Caco-2 (cell line): ENCODE measurements around the gene TNFRSF6B. TPM values are rescaled to one million over a fixed set of nuclear protein-coding genes. Genes with fewer than 3 reads are reported as not detected.

Experiments used
- BruUV-seq: library from RNA; stranded (reverse); fragments of 400-500 nt; replicated peaks from 2 replicates; lab custom pipeline; 2021; lab: Mats Ljungman, UMichigan
- CTCF ChIA-PET: fragments of 300-600 bp; sonication (Branson Sonifier 250); formaldehyde crosslinking; loops from one replicate; lab custom pipeline; 2022; ENCODE audit warnings: antibody characterized with exemption; lab: Charles Lee
- POLR2A ChIA-PET: fragments of 300-600 bp; sonication (Branson Sonifier 250); formaldehyde crosslinking; loops from one replicate; lab custom pipeline; 2022; ENCODE audit warnings: antibody characterized with exemption; lab: Charles Lee
- DNase-seq, 2 experiments: peaks; one replicate each; pipeline versions ENCODE4 v3.0.0 to v3.0.0-alpha.2; 2020 to 2022
- H3K27me3 ChIP-seq: replicated peaks from 2 replicates; pipeline ENCODE4 v1.6.0; 2011; ENCODE audit warnings: low read length; ENCODE audit not compliant: control insufficient read depth, insufficient read depth
- H3K36me3 ChIP-seq: 2 replicates; pipeline ENCODE4 v1.5.1; 2011; ENCODE audit warnings: low read length; ENCODE audit not compliant: control insufficient read depth, insufficient read depth
- H3K4me1 ChIP-seq: fragments of 250-450 bp; sonication (Bioruptor Pico); 2 replicates; pipeline ENCODE4 v1.5.1; 2020; ENCODE audit warnings: mild to moderate bottlenecking
- H3K4me3 ChIP-seq: 2 replicates; pipeline ENCODE4 v1.5.1; 2011; ENCODE audit warnings: low read depth, mild to moderate bottlenecking, control low read depth, low read length
- H3K9me3 ChIP-seq: fragments of 250-450 bp; sonication (Bioruptor Pico); 2 replicates; pipeline ENCODE4 v1.5.1; 2020; ENCODE audit warnings: mild to moderate bottlenecking, moderate library complexity
- H3K27ac Mint-ChIP-seq: one replicate; pipeline ENCODE4 v1.8.0; 2022; ENCODE audit warnings: mixed read lengths; ENCODE audit not compliant: unreplicated experiment
- H3K27me3 Mint-ChIP-seq: one replicate; pipeline ENCODE4 v1.8.0; 2022; ENCODE audit warnings: mixed read lengths; ENCODE audit not compliant: insufficient read depth, unreplicated experiment
- H3K36me3 Mint-ChIP-seq: one replicate; pipeline ENCODE4 v1.8.0; 2022; ENCODE audit warnings: mild to moderate bottlenecking, mixed read lengths; ENCODE audit not compliant: insufficient read depth, unreplicated experiment
- H3K4me1 Mint-ChIP-seq: one replicate; pipeline ENCODE4 v1.8.0; 2022; ENCODE audit warnings: low read depth, mixed read lengths; ENCODE audit not compliant: unreplicated experiment
- H3K4me3 Mint-ChIP-seq: one replicate; pipeline ENCODE4 v1.8.0; 2022; ENCODE audit warnings: mild to moderate bottlenecking, moderate library complexity, mixed read lengths; ENCODE audit not compliant: unreplicated experiment
- H3K9me3 Mint-ChIP-seq: one replicate; pipeline ENCODE4 v1.8.0; 2022; ENCODE audit warnings: mixed read lengths; ENCODE audit not compliant: unreplicated experiment
- CTCF ChIP-seq, 2 experiments: fragments of 200-600 bp in 1 of 2; IDR thresholded peaks; 1 replicate in 1 of 2; 2 replicates in 1 of 2; pipeline versions ENCODE4 v1.5.1 to v1.8.0; 2011 to 2022; ENCODE audit warnings: antibody characterized with exemption in 1 of 2, control low read depth in 1 of 2, inconsistent platforms in 1 of 2, low read depth in 1 of 2, low read length in 1 of 2, mild to moderate bottlenecking in 1 of 2, moderate library complexity in 1 of 2; ENCODE audit not compliant: insufficient read depth in 1 of 2, severe bottlenecking in 1 of 2, unreplicated experiment in 1 of 2
- intact Hi-C: fragments of 100-400 bp; cut with micrococcal nuclease; formaldehyde crosslinking; loops from one replicate; pipeline ENCODE4 v1.10.0; 2022; ENCODE audit not compliant: unreplicated experiment
- total RNA-seq: library from RNA; stranded (reverse); gene quantifications from 2 replicates; pipeline ENCODE4 v1.2.3, GENCODE V29; 2022

The TNFRSF6B gene
- total RNA-seq, 1 experiment from 2014 or later, result not detected

GRCh38 chr20:63746751-63747315 lies 50.4 kb downstream of the TNFRSF6B start:
- Histone ChIP-seq H3K36me3 (peaks cover 4% of the 10 kb centered on the region), H3K9me3 (no peaks in the 10 kb centered on the region), H3K4me1 (peaks cover 6% of the 10 kb centered on the region), H3K4me3 (no peak overlapping the region), H3K27me3 (no peaks in the 10 kb centered on the region)
- Mint-ChIP-seq H3K27ac (no peak overlapping the region), H3K4me3 (no peak overlapping the region), H3K4me1 (no peaks in the 10 kb centered on the region), H3K27me3 (no peaks in the 10 kb centered on the region), H3K9me3 (no peaks in the 10 kb centered on the region), H3K36me3 (peaks cover 43% of the 10 kb centered on the region)
- intact Hi-C loops, result no loop called here
- CTCF ChIA-PET, result interaction anchor here (1.2 kb wide), 1 partner anchor 25 kb away, joined by 3 read pairs; no protein-coding TSS in a partner anchor
- peak in 1 of 2 experiments; percentile 10 for TF ChIP-seq CTCF (IDR thresholded peaks at IDR 0.05; ENCODE audit: insufficient read depth in 1 of 2, low read depth in 1 of 2, low read length in 1 of 2, severe bottlenecking in 1 of 2, unreplicated experiment in 1 of 2)
- BruUV-seq, result no TSS peak
- POLR2A ChIA-PET, result interaction anchor here (0.5 kb wide), 1 partner anchor 211 kb away, joined by 5 read pairs; no protein-coding TSS in a partner anchor
- DNase-seq, result no peak

DNA sequence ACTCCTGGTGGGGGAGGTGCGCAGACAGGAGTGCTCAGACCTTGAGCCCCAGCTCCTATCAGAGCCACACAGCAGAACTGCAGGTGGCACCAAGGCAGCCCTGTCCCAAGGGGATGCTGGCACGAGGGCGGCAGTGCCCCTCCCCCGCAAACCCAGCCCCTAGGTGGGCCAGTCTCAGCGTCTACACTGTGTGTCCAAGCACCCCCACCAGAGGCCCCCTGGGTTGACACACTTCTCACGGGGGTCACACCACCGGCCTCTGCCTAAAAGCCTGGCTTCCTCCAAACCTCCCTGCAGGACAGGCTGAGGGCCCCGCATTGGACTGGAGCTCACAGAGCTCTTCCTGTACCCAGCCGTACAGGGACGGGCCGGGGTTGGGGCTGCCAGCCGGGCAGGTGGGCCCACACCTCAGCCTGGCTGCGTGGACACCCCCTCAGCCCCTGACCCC lies 51.2 kb downstream of the TNFRSF6B start:
- peaks cover 4% of the 10 kb centered on the region; the same call in 1 of the 2 replicates for H3K4me1 ChIP-seq
- no peak overlapping the region for H3K4me3 Mint-ChIP-seq

More for the DNA sequence above, 51.2 kb downstream of the TNFRSF6B start:
- Mint-ChIP-seq H3K9me3 (no peaks in the 10 kb centered on the region), H3K27me3 (no peaks in the 10 kb centered on the region), H3K27ac (no peak overlapping the region), H3K36me3 (peaks cover 37% of the 10 kb centered on the region), H3K4me1 (no peaks in the 10 kb centered on the region)
- BruUV-seq, result no TSS peak
- peak in 1 of 2 experiments; percentile 51 for DNase-seq
- H3K4me3 ChIP-seq, result no peak overlapping the region
- no peaks in the 10 kb centered on the region for H3K27me3 ChIP-seq
- H3K36me3 ChIP-seq, result no peaks in the 10 kb centered on the region
- ChIA-PET POLR2A (no interaction called here), CTCF (interaction anchor here (0.5 to 1.2 kb wide), 3 partner anchors 25 to 120 kb away, joined by 3 read pairs; no protein-coding TSS in a partner anchor)
- intact Hi-C loops, result no loop called here
- no peaks in the 10 kb centered on the region for H3K9me3 ChIP-seq
- no peak for TF ChIP-seq CTCF (IDR thresholded peaks at IDR 0.05; ENCODE audit: insufficient read depth in 1 of 2, low read depth in 1 of 2, low read length in 1 of 2, severe bottlenecking in 1 of 2, unreplicated experiment in 1 of 2)

Other genes starting within 250 kb of the TNFRSF6B start
- gene KCNQ2, start 224.0 kb upstream of the TNFRSF6B start, total RNA-seq, result 0.25 and 0.46 TPM in 2 replicates
- 25.2 and 32.0 TPM in 2 replicates for gene EEF1A2, start 197.6 kb upstream of the TNFRSF6B start, total RNA-seq
- 511 and 634 TPM in 2 replicates for gene PPDPF, start 175.9 kb upstream of the TNFRSF6B start, total RNA-seq
- gene PTK6, start 159.3 kb upstream of the TNFRSF6B start, total RNA-seq, result 0.42 and 0.64 TPM in 2 replicates
- gene SRMS, start 148.9 kb upstream of the TNFRSF6B start, total RNA-seq, result not detected in 2 replicates
- gene FNDC11, start 142.5 kb upstream of the TNFRSF6B start, total RNA-seq, result 0.39 TPM in 1 of 2 replicates, not detected in the other
- 35.2 and 36.5 TPM in 2 replicates for gene HELZ2, start 122.4 kb upstream of the TNFRSF6B start, total RNA-seq
- gene GMEB2, start 69.6 kb upstream of the TNFRSF6B start, total RNA-seq, result 20.6 and 21.5 TPM in 2 replicates
- 27.4 and 27.9 TPM in 2 replicates for gene STMN3, start 43.2 kb upstream of the TNFRSF6B start, total RNA-seq
- 51.1 and 61.6 TPM in 2 replicates for gene RTEL1, start 38.3 kb upstream of the TNFRSF6B start, total RNA-seq
- 119 and 126 TPM in 2 replicates for gene ARFRP1, start 11.3 kb downstream of the TNFRSF6B start, total RNA-seq
- gene ZGPAT, start 11.4 kb downstream of the TNFRSF6B start, total RNA-seq, result 69.3 and 74.7 TPM in 2 replicates
- 18.8 and 23.5 TPM in 2 replicates for gene LIME1, start 40.0 kb downstream of the TNFRSF6B start, total RNA-seq
- gene SLC2A4RG, start 43.1 kb downstream of the TNFRSF6B start, total RNA-seq, result 211 and 234 TPM in 2 replicates
- gene ZBTB46, start 134.6 kb downstream of the TNFRSF6B start, total RNA-seq, result 9.1 and 9.5 TPM in 2 replicates
- gene ABHD16B, start 164.8 kb downstream of the TNFRSF6B start, total RNA-seq, result 0.27 TPM in 1 of 2 replicates, not detected in the other
- gene TPD52L2, start 168.6 kb downstream of the TNFRSF6B start, total RNA-seq, result 286 and 293 TPM in 2 replicates
- gene DNAJC5, start 198.5 kb downstream of the TNFRSF6B start, total RNA-seq, result 117 and 124 TPM in 2 replicates